Kidney (tissue), 14 donors: ENCODE data around the gene ZNF512B. TPM values are rescaled to one million over a fixed set of nuclear protein-coding genes. Genes with fewer than 3 reads are reported as not detected.

Experiments
- DNase-seq, 5 donors: peaks; one replicate each; pipeline ENCODE4 v3.0.0-alpha.2; 2013 to 2020
- FAIRE-seq: peaks from 2 replicates; lab custom pipeline; 2012; peaks lifted over from hg19 to GRCh38; lab: Jason Lieb, UNC
- H3K27ac ChIP-seq, 2 donors: one replicate each; pipeline ENCODE4 v1.7.0; 2013; ENCODE audit warnings: low read depth in 2 of 2, low read length in 2 of 2, inconsistent platforms in 1 of 2
- H3K27me3 ChIP-seq: one replicate; pipeline ENCODE4 v1.7.1; 2013; ENCODE audit warnings: low read length, inconsistent platforms; ENCODE audit not compliant: control insufficient read depth, insufficient read depth
- H3K36me3 ChIP-seq, 3 donors: one replicate each; pipeline versions ENCODE4 v1.7.0 to v1.7.1; 2013; ENCODE audit warnings: low read length in 3 of 3, control low read depth in 1 of 3, inconsistent platforms in 1 of 3; ENCODE audit not compliant: insufficient read depth in 3 of 3, control insufficient read depth in 2 of 3
- H3K4me1 ChIP-seq, 3 donors: one replicate each; pipeline versions ENCODE4 v1.7.0 to v1.7.1; 2013; ENCODE audit warnings: low read length in 3 of 3, inconsistent platforms in 1 of 3, low read depth in 1 of 3; ENCODE audit not compliant: control insufficient read depth in 2 of 3, insufficient read depth in 2 of 3
- H3K4me3 ChIP-seq, 3 donors: one replicate each; pipeline versions ENCODE4 v1.7.0 to v1.8.1; 2013; ENCODE audit warnings: low read length in 3 of 3, control low read depth in 1 of 3, inconsistent platforms in 1 of 3
- H3K9ac ChIP-seq, 3 donors: one replicate each; pipeline versions ENCODE4 v1.7.0 to v1.7.1; 2013; ENCODE audit warnings: low read length in 3 of 3, control low read depth in 1 of 3, inconsistent platforms in 1 of 3
- H3K9me3 ChIP-seq, 3 donors: one replicate each; pipeline versions ENCODE4 v1.7.0 to v1.7.1; 2013; ENCODE audit warnings: low read length in 3 of 3, control low read depth in 1 of 3, inconsistent platforms in 1 of 3; ENCODE audit not compliant: control insufficient read depth in 2 of 3, insufficient read depth in 1 of 3
- intact Hi-C: fragments of 100-400 bp; cut with DNase I; formaldehyde crosslinking; loops from one replicate; pipeline ENCODE4 v1.11.1; 2022
- polyA plus RNA-seq: library from polyadenylated mRNA; stranded (reverse); fragments of 350-450 nt; fragmentation: Illumina TruSeq; extraction: RNeasy Lipid Tissue Mini Kit (QIAGEN cat#74804); gene quantifications from one replicate; pipeline ENCODE4 v1.2.3, GENCODE V29; 2014; ENCODE audit warnings: low read depth, low replicate concordance; ENCODE audit not compliant: insufficient read depth
- total RNA-seq: library from RNA; stranded (reverse); fragmentation: NEBNext Ultra II Directional; extraction: Animal tissue kit (Norgen Biotek cat#: 25700); gene quantifications from one replicate; pipeline ENCODE4 v1.2.1, GENCODE V29; 2021
- TF ChIP-seq, protein P1 (sequence below): IDR thresholded peaks from 3 replicates; pipeline ENCODE4 v1.5.1; 2012; ENCODE audit warnings: mild to moderate bottlenecking, moderate library complexity, borderline replicate concordance; ENCODE audit not compliant: insufficient read depth; ENCODE audit errors: extremely low read depth
- donor health status: control.
- donor health status: control.
- donor health status: control.
- donor health status: control.
- donor health status: control.
- donor health status: DM: yes; HTN: yes; CAD: no.
- donor health status: Normal renal cell carcinoma (clear cell type).

The ZNF512B gene
- total and polyA plus RNA-seq, 2 donors from 2014 or later, result 8.6 to 19.2 TPM

DNA sequence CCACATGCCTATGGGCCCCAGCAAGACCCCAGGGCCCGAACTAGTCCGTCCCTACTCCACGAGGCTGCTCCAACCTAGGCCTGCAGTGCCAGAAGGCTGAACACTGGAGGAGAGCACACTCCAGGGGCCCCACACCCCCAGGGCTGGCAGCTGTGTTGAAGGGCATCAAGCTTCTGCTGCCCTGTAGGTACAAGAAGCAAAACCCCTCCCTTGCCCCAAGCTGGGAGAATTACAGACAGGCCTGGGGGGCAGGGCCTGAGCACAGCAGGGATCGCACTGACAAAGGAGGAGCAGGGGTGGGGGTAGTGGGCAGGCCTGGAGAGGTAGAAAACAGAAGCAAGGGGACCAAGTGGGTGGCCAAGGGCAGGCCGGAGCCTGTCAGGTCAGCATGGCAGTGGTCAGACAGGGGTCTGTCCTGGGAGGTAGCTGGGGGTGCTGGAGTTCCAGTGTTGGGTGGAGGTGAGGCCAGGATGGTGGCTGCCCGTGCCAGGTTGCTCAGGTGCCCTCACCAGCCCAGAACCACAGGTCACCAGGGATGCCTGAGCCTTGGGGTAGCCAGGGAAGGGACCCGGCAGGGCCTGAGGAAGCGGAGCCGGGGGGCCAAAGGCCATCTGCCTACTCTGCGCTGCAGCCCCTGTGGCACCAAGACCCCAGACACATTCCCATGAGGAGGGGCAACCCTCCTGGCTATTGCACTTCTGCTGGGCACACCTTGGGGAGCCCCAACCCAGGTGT is 10.6 kb downstream of the ZNF512B start:
- no peak overlapping the region for H3K4me3 ChIP-seq
- H3K36me3 ChIP-seq, result peaks cover 0 to 9% (median 3%) of the 10 kb centered on the region in 3 donors
- FAIRE-seq (no peak), DNase-seq (no peak)
- intact Hi-C loops, result no loop called here
- peaks cover 0 to 13% (median 0%) of the 10 kb centered on the region in 3 donors for H3K4me1 ChIP-seq
- H3K9ac ChIP-seq, result no peak overlapping the region
- TF ChIP-seq, protein P1, sequence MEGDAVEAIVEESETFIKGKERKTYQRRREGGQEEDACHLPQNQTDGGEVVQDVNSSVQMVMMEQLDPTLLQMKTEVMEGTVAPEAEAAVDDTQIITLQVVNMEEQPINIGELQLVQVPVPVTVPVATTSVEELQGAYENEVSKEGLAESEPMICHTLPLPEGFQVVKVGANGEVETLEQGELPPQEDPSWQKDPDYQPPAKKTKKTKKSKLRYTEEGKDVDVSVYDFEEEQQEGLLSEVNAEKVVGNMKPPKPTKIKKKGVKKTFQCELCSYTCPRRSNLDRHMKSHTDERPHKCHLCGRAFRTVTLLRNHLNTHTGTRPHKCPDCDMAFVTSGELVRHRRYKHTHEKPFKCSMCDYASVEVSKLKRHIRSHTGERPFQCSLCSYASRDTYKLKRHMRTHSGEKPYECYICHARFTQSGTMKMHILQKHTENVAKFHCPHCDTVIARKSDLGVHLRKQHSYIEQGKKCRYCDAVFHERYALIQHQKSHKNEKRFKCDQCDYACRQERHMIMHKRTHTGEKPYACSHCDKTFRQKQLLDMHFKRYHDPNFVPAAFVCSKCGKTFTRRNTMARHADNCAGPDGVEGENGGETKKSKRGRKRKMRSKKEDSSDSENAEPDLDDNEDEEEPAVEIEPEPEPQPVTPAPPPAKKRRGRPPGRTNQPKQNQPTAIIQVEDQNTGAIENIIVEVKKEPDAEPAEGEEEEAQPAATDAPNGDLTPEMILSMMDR, result no peak
- H3K27me3 ChIP-seq, result no peaks in the 10 kb centered on the region
- no peak overlapping the region for H3K27ac ChIP-seq
- H3K9me3 ChIP-seq, result no peaks in the 10 kb centered on the region

DNA sequence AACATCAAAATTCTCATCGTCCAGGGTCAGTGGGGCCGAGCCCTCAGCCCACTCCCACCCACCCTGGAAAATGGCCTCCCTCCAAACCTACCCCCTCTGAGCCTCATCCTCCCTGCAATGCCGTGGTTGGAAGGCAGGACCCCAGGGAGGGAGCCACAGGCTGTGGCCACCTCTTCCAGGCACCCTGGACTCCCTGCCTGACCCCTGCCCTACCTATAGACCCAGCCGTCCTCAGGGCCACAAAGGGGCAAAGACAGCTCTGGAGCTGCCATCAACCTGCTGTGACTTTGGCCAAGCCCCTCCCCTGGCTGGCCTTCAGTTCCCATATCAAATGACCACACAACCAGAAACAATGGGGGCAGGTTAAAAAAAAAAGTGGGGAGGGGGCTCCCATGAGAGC is 11.3 kb downstream of the ZNF512B start:
- Histone ChIP-seq H3K9ac (no peak overlapping the region), H3K4me1 (peaks cover 0 to 20% (median 0%) of the 10 kb centered on the region in 3 donors), H3K4me3 (no peak overlapping the region), H3K9me3 (no peaks in the 10 kb centered on the region), H3K27me3 (no peaks in the 10 kb centered on the region), H3K36me3 (peaks cover 0 to 6% (median 0%) of the 10 kb centered on the region in 3 donors), H3K27ac (no peak overlapping the region)
- DNase-seq (no peak), FAIRE-seq (no peak)
- TF ChIP-seq, protein P1, result no peak
- intact Hi-C loops, result no loop called here

DNA sequence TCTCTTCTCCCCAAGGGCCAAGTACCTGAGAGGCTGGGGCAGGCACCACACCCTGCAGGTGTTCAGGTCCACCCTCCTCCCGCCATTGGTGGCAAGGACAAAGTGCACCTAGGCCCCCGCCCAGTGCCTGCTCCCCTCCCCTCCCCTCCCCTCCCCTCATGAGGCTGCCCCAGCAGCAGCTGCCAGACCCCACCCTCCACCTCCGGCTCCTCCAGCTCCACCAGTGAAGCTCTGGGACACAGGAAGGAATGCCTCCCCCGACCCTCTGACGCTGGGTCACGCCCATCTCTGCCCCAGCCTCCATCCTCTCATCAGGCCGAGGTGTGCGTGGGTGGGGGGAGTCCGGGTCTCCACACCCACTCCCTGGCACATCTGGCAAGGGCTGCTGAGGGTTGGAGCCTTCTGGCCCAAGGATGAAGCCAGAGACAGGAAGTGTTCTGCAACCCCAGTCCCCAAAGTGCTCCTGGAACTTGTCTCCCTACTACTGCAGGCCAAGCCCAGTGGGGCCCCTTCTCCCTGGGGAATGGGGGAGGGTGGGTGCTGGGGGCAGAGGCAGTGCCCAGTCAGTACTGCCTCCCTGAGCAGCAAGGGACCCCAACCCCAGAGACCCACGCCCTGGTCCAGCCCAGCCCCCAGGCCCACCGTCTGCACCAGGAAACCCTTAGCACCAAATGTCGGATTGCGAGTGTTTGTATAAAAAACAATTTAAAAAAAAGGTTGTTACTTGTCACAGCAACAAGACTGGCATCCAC is 11.9 kb downstream of the ZNF512B start:
- FAIRE-seq (no peak), DNase-seq (peak in 2 of 5 donors; percentile 83)
- intact Hi-C loops, result no loop called here
- Histone ChIP-seq H3K9me3 (no peaks in the 10 kb centered on the region), H3K36me3 (peaks cover 0 to 4% (median 0%) of the 10 kb centered on the region in 3 donors), H3K27ac (peak overlapping the region in 1 of 2 donors; percentile 7), H3K27me3 (no peaks in the 10 kb centered on the region), H3K4me3 (no peak overlapping the region), H3K4me1 (peaks cover 0 to 20% (median 0%) of the 10 kb centered on the region in 3 donors), H3K9ac (no peak overlapping the region)
- TF ChIP-seq, protein P1, result no peak
